T-helper 2 cell treated with Interferon-gamma antibody and Interleukin-4, amounts not matched to agents 100 ng/mL and 5 ng/mL, for 36 hours (primary cell): ENCODE results near the gene EIF5AL1. TPM values are rescaled to one million over a fixed set of nuclear protein-coding genes. Genes with fewer than 3 reads are reported as not detected.
"Not testable (repeated sequence)": the region's sequence is repeated elsewhere in the genome, so short reads cannot be mapped to it uniquely, and the experiment has no call there.

Experiments
- intact Hi-C: fragments of 100-400 bp; cut with micrococcal nuclease; formaldehyde crosslinking; loops from one replicate; pipeline ENCODE4 v1.15.1; 2023
- total RNA-seq: library from RNA; stranded (reverse); gene quantifications from 2 replicates; pipeline ENCODE4 v1.2.3, GENCODE V29; 2022

Gene EIF5AL1
- total RNA-seq, 1 donor from 2014 or later: 0.11 TPM

DNA sequence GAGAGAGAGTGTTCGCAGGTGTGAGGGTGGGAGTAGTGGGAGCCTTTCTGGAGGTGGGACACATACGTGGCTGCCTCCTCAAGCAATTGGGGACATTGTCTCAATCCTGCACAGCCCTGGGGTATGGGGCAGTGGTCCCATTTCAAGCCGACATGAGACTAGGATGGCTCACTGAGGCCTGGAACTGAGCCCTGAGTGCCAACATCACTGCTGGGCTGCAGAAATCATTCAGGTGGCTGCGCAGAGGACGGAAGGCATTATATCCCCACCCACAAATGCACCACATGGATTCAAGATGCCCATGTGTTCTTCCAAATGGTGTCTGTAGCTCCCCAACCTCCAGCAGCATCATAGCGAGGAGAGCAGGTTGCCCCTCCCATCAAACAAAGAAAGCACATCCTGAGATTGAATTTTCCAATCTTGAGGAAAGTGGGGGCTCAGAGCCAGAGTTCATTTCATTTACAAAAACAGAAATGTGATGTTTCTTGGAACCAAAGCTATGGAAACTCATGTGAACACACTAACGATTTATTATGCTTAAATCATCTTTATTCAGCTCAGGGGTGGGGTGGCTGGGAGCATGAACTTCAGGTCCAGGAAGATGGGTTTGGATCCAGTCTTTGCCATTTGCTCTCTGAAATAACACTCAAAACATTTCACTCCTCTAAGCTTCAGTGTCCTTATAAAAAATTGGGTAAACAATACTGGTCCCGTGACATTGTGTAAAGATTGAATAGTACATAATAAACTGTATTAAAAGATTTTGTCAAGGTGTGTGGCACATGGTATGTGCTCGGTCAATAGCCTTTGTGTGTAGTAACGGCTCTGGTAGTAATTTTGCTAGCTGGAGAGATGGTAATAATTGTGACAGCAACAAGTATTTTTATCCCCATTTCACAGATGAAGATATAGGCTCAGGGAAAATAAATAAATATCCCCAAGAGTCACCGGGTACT is 43.3 kb downstream of the EIF5AL1 start:
- intact Hi-C loops: no loop called here

DNA sequence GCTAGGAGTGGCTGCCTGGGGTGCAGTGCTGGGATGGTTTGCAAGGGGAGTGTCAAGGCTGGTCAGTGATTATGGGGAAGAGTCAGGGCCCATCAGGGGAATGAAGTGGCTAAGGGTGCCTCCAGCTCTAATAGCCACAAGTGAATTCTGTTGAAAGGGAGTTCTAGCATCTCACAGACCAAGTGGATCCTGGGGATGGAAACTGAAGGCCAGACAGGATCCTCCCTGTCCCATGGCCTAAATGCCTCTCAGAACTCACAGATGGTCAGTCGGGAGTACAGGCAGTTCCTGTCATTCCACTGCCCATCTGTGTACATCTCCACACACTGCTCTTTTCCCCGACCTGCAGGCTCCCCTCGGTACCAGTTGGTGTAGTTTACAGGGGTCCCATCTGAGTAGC is 44.6 kb downstream of the EIF5AL1 start:
- intact Hi-C loops: not testable (repeated sequence)

DNA sequence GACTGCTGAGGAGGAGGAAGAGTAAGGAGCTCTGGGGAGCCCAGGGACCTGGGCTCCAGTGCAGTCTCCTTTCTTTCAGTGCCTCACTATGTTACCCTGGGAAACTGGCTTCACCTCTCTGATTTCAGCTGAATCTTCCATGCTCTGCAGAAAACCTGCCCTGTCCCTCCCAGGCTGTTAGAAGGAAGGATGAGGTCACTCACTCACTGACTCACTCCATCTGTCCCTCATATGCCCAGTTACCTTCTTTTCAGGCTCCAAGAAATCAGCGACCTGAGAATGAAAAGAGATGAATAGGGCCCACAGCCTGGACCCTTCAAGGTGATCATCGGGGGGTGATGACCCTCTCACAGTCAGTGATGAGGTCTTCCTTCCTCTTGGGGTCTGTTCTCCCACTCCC is 47.4 kb downstream of the EIF5AL1 start:
- intact Hi-C loops: no loop called here

- intact Hi-C loops: no loop called here
These were observed 47.9 kb downstream of the EIF5AL1 start, which contains the start of gene SFTPA2 for GRCh38 chr10:79560160-79560709. SFTPA2 (minus strand) TSS chr10:79560407; CDS start chr10:79559483, 924 bp downstream.

GRCh38 chr10:79561257-79561656 is 48.9 kb downstream of the EIF5AL1 start:
- intact Hi-C loops: no loop called here

- intact Hi-C loops: loop anchor here (1.0 kb wide), 2 partner anchors 46 to 367 kb away; no protein-coding TSS in a partner anchor
These were observed 49.9 kb downstream of the EIF5AL1 start for GRCh38 chr10:79562135-79562756.

DNA sequence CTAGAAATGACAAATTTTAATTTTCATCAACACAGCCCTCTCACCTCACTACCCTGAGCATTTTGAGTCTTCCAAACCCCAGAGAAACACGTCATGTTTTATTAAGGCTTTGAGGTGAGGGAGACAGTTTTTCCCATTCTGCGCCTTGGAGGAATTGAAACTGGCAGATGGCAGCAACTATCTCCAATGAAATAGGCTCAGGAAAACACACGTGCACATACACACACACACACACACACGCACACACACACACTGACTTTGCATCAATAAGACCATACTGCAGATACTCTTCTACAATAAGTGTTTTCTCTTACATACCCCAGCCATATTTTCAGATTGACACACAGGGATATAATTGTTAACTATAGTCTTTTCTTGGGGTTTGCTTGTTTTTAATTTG is 51.1 kb downstream of the EIF5AL1 start:
- intact Hi-C loops: no loop called here

Other genes starting within 250 kb of the EIF5AL1 start
- 89.0 and 91.0 TPM in 2 replicates for gene PPIF, start 165.1 kb upstream of the EIF5AL1 start, total RNA-seq
- gene ZCCHC24, start 66.9 kb upstream of the EIF5AL1 start, total RNA-seq: 1.2 and 1.3 TPM in 2 replicates
- gene SFTPA2, start 47.9 kb downstream of the EIF5AL1 start, total RNA-seq: not detected in 2 replicates
- not detected in 2 replicates for gene SFTPA1, start 98.4 kb downstream of the EIF5AL1 start, total RNA-seq
- 1.5 and 1.7 TPM in 2 replicates for gene NUTM2B, start 190.7 kb downstream of the EIF5AL1 start, total RNA-seq